HepG2 (cell line): ENCODE results near the gene SDK1. TPM values are rescaled to one million over a fixed set of nuclear protein-coding genes. Genes with fewer than 3 reads are reported as not detected.

ENCODE experiments used
- ARNT ChIP-seq: fragments of 450-650 bp; IDR thresholded peaks from 2 replicates; pipeline ENCODE4 v1.6.1; 2017
- DR1 ChIP-seq: sonication (generic); formaldehyde crosslinking; IDR thresholded peaks from 2 replicates; pipeline ENCODE4 v1.8.0; 2021; ENCODE audit warnings: mild to moderate bottlenecking, missing genetic modification reagents, inconsistent platforms
- FOSL1 ChIP-seq: sonication (generic); formaldehyde crosslinking; IDR thresholded peaks from 2 replicates; pipeline ENCODE4 v1.9.0; 2021; ENCODE audit warnings: missing genetic modification reagents, borderline replicate concordance
- JUND ChIP-seq: sonication (generic); formaldehyde crosslinking; IDR thresholded peaks from 2 replicates; pipeline ENCODE4 v1.8.0; 2022; ENCODE audit warnings: mild to moderate bottlenecking, missing genetic modification reagents
- MBD4 ChIP-seq: IDR thresholded peaks from 2 replicates; pipeline ENCODE4 v1.6.1; 2012; ENCODE audit warnings: low read length, inconsistent platforms, borderline replicate concordance
- NCOA5 ChIP-seq: sonication (generic); formaldehyde crosslinking; IDR thresholded peaks from 2 replicates; pipeline ENCODE4 v1.4.0; 2020; ENCODE audit warnings: missing genetic modification reagents
- NFE2L2 ChIP-seq: fragments of 150-350 bp; IDR thresholded peaks from 2 replicates; pipeline ENCODE4 v1.6.1; 2014; ENCODE audit warnings: low read length
- PLRG1 ChIP-seq: fragments of 450-650 bp; conservative IDR thresholded peaks from 2 replicates; pipeline ENCODE4 v1.6.1; 2016
- SMAD3 ChIP-seq: sonication (generic); formaldehyde crosslinking; IDR thresholded peaks from 2 replicates; pipeline ENCODE4 v1.4.0; 2020; ENCODE audit warnings: missing genetic modification reagents
- TCF7L2 ChIP-seq: IDR thresholded peaks from 2 replicates; pipeline ENCODE4 v1.6.1; 2011; ENCODE audit warnings: mild to moderate bottlenecking, low read depth, low read length, moderate library complexity
- XRCC5 ChIP-seq: fragments of 200-400 bp; formaldehyde crosslinking; optimal IDR thresholded peaks from 2 replicates; pipeline ENCODE3; 2017; ENCODE audit warnings: mild to moderate bottlenecking, low read length
- ZFP90 ChIP-seq: sonication (generic); formaldehyde crosslinking; IDR thresholded peaks from 2 replicates; pipeline ENCODE4 v1.8.0; 2022; ENCODE audit warnings: missing genetic modification reagents, mild to moderate bottlenecking, inconsistent platforms, borderline replicate concordance
- ZNF224 ChIP-seq: sonication (generic); formaldehyde crosslinking; IDR thresholded peaks from 2 replicates; pipeline ENCODE4 v1.5.0; 2020; ENCODE audit warnings: mild to moderate bottlenecking, missing genetic modification reagents
- ZNF501 ChIP-seq: sonication (generic); formaldehyde crosslinking; IDR thresholded peaks from 2 replicates; pipeline ENCODE4 v1.5.1; 2020; ENCODE audit warnings: mild to moderate bottlenecking, moderate library complexity, missing genetic modification reagents
- ZNF552 ChIP-seq: sonication (generic); formaldehyde crosslinking; IDR thresholded peaks from 2 replicates; pipeline ENCODE4 v1.9.0; 2022; ENCODE audit warnings: missing genetic modification reagents, mild to moderate bottlenecking, borderline replicate concordance
- ZNF569 ChIP-seq: sonication (generic); formaldehyde crosslinking; IDR thresholded peaks from 2 replicates; pipeline ENCODE4 v1.5.0; 2020; ENCODE audit warnings: mild to moderate bottlenecking, missing genetic modification reagents, moderate library complexity, borderline replicate concordance
- ZNF703 ChIP-seq: sonication (generic); formaldehyde crosslinking; IDR thresholded peaks from 2 replicates; pipeline ENCODE4 v1.5.1; 2020; ENCODE audit warnings: missing genetic modification reagents, mild to moderate bottlenecking, moderate library complexity, borderline replicate concordance
- ZNF709 ChIP-seq: sonication (generic); formaldehyde crosslinking; IDR thresholded peaks from 2 replicates; pipeline ENCODE4 v1.5.0; 2020; ENCODE audit warnings: mild to moderate bottlenecking, missing genetic modification reagents
- ZNF775 ChIP-seq: sonication (generic); formaldehyde crosslinking; IDR thresholded peaks from 2 replicates; pipeline ENCODE4 v1.4.0; 2020; ENCODE audit warnings: missing genetic modification reagents, mild to moderate bottlenecking, moderate library complexity, borderline replicate concordance
- ZNF816 ChIP-seq: sonication (generic); formaldehyde crosslinking; IDR thresholded peaks from 2 replicates; pipeline ENCODE4 v1.8.0; 2022; ENCODE audit warnings: missing genetic modification reagents, mild to moderate bottlenecking, borderline replicate concordance
- ZSCAN12 ChIP-seq: sonication (generic); formaldehyde crosslinking; IDR thresholded peaks from 2 replicates; pipeline ENCODE4 v1.9.0; 2021; ENCODE audit warnings: mild to moderate bottlenecking, missing genetic modification reagents
- polyA plus RNA-seq, 8 experiments: library from polyadenylated mRNA; depleted of rRNA in 3 of 8; stranded (reverse) in 7 of 8; unstranded in 1 of 8; fragments of >200 nt; fragmentation: Illumina TruSeq in 4 of 8; extraction: Trizol in 4 of 8; gene quantifications; 2 replicates each; pipeline versions ENCODE4 v1.2.1 to v1.2.3, GENCODE V29; 2011 to 2016; ENCODE audit warnings: low read depth in 4 of 8, missing spikeins in 1 of 8, mixed read lengths in 1 of 8; ENCODE audit not compliant: insufficient read depth in 1 of 8
- total RNA-seq, 5 experiments: library from RNA; depleted of rRNA; stranded (reverse); fragments of >200 nt; fragmentation: Illumina TruSeq; extraction: Trizol; gene quantifications; 2 replicates each; pipeline ENCODE4 v1.2.3, GENCODE V29; 2016; ENCODE audit warnings: low read depth in 1 of 5
- TF ChIP-seq, protein P1 (sequence below): sonication (generic); formaldehyde crosslinking; IDR thresholded peaks from 2 replicates; pipeline ENCODE4 v1.8.1; 2023; ENCODE audit warnings: missing genetic modification reagents, mild to moderate bottlenecking, borderline replicate concordance
- TF ChIP-seq, protein P2 (sequence below), 2 experiments: IDR thresholded peaks; 2 replicates each; pipeline ENCODE4 v1.6.1; 2011 to 2012; ENCODE audit warnings: low read length in 2 of 2, borderline replicate concordance in 1 of 2, low read depth in 1 of 2, mild to moderate bottlenecking in 1 of 2, moderate library complexity in 1 of 2
- TF ChIP-seq, protein P3 (sequence below): sonication (generic); formaldehyde crosslinking; IDR thresholded peaks from 2 replicates; pipeline ENCODE4 v1.8.1; 2022; ENCODE audit warnings: mild to moderate bottlenecking, missing genetic modification reagents
- TF ChIP-seq, protein P4 (sequence below): sonication (generic); formaldehyde crosslinking; IDR thresholded peaks from 2 replicates; pipeline ENCODE4 v1.5.0; 2020; ENCODE audit warnings: missing genetic modification reagents

SDK1 gene
- total and polyA plus RNA-seq, 2 of the 13 experiments (the other 11 are each of a cell fraction or from before 2014, with no cell fraction given) = 0.35 to 2.4 TPM

DNA sequence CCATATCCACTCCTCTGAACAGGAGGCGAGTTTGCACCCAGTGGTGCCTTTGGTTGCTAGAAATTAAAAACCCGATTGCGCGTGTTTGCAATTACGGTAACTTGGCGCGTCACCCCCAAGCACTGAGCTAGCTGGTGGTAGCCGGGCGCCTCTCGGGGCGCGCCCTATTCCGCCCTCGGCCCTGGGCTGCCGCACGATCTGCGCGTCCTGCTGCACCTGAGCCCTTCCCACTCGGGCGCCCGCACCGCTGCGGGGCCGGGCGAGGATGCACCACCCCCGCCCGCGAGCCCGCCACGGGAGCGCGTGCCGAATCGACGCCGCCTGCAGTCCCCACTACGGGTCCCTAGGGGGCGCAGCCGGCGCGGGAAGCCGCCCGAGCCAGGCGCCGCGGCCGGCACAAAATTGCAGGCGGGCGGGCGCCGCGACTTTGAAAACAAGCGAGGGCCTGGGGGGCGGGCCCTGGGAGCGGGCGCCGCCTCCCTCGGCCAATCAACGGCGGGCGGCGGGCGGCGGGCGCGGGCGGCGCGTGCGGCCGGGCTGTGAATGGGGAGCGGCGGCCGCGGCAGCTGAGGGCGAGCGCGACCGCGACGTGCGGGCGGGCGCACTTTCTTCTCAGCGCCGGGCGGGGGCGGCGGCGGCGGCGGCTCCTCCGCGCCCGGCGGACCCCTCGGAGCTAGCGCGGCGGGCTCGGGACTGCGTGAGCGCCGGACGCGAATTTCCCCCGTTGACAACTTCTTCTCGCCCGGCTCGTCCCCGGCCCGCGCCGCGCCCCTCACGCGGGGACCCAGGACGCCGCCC, at the start of gene SDK1 (continued):
- no peak for TF ChIP-seq ZNF816
- TF ChIP-seq ZSCAN12 = 0 out of 2 replicates have a peak, but pooled peaks have one; percentile 27
- TF ChIP-seq ZNF501 (CRISPR knock-in tag) = no peak; the same call in 1 of the 2 replicates
- TF ChIP-seq, protein P1, sequence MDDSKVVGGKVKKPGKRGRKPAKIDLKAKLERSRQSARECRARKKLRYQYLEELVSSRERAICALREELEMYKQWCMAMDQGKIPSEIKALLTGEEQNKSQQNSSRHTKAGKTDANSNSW (CRISPR knock-in tag) = no peak
- TF ChIP-seq ARNT = no peak
- no peak for TF ChIP-seq ZNF569 (CRISPR knock-in tag)
- TF ChIP-seq, protein P2, sequence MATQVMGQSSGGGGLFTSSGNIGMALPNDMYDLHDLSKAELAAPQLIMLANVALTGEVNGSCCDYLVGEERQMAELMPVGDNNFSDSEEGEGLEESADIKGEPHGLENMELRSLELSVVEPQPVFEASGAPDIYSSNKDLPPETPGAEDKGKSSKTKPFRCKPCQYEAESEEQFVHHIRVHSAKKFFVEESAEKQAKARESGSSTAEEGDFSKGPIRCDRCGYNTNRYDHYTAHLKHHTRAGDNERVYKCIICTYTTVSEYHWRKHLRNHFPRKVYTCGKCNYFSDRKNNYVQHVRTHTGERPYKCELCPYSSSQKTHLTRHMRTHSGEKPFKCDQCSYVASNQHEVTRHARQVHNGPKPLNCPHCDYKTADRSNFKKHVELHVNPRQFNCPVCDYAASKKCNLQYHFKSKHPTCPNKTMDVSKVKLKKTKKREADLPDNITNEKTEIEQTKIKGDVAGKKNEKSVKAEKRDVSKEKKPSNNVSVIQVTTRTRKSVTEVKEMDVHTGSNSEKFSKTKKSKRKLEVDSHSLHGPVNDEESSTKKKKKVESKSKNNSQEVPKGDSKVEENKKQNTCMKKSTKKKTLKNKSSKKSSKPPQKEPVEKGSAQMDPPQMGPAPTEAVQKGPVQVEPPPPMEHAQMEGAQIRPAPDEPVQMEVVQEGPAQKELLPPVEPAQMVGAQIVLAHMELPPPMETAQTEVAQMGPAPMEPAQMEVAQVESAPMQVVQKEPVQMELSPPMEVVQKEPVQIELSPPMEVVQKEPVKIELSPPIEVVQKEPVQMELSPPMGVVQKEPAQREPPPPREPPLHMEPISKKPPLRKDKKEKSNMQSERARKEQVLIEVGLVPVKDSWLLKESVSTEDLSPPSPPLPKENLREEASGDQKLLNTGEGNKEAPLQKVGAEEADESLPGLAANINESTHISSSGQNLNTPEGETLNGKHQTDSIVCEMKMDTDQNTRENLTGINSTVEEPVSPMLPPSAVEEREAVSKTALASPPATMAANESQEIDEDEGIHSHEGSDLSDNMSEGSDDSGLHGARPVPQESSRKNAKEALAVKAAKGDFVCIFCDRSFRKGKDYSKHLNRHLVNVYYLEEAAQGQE (IDR thresholded peaks at IDR 0.05; ENCODE audit: borderline replicate concordance in 1 of 2, low read depth in 1 of 2, low read length in 2 of 2) = no peak
- no peak for TF ChIP-seq ZNF703 (CRISPR knock-in tag)
- TF ChIP-seq, protein P3, sequence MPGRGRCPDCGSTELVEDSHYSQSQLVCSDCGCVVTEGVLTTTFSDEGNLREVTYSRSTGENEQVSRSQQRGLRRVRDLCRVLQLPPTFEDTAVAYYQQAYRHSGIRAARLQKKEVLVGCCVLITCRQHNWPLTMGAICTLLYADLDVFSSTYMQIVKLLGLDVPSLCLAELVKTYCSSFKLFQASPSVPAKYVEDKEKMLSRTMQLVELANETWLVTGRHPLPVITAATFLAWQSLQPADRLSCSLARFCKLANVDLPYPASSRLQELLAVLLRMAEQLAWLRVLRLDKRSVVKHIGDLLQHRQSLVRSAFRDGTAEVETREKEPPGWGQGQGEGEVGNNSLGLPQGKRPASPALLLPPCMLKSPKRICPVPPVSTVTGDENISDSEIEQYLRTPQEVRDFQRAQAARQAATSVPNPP (CRISPR knock-in tag) = no peak
- no peak for TF ChIP-seq PLRG1
- TF ChIP-seq ZNF224 (CRISPR knock-in tag) = no peak
- no peak for TF ChIP-seq JUND (CRISPR knock-in tag)
- no peak for TF ChIP-seq ZNF552 (CRISPR knock-in tag)
- no peak for TF ChIP-seq SMAD3 (CRISPR knock-in tag)
- peak; percentile 91 for TF ChIP-seq XRCC5
- no peak for TF ChIP-seq NFE2L2
- peak; percentile 57; the same call in 1 of the 2 replicates for TF ChIP-seq DR1 (CRISPR knock-in tag)
- peak; percentile 53; the same call in 1 of the 2 replicates for TF ChIP-seq ZNF709 (CRISPR knock-in tag)
- TF ChIP-seq TCF7L2 = no peak
- TF ChIP-seq ZFP90 = peak; percentile 30; the same call in 1 of the 2 replicates
- no peak for TF ChIP-seq FOSL1 (CRISPR knock-in tag)
- TF ChIP-seq, protein P4, sequence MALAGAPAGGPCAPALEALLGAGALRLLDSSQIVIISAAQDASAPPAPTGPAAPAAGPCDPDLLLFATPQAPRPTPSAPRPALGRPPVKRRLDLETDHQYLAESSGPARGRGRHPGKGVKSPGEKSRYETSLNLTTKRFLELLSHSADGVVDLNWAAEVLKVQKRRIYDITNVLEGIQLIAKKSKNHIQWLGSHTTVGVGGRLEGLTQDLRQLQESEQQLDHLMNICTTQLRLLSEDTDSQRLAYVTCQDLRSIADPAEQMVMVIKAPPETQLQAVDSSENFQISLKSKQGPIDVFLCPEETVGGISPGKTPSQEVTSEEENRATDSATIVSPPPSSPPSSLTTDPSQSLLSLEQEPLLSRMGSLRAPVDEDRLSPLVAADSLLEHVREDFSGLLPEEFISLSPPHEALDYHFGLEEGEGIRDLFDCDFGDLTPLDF = peak; percentile 66; the same call in 1 of the 2 replicates
- no peak for TF ChIP-seq ZNF775 (CRISPR knock-in tag)
- TF ChIP-seq NCOA5 (CRISPR knock-in tag) = no peak
- TF ChIP-seq MBD4 = no peak
